NCI-H1436 treated with DMSO at 0.1 percent for 48 hours (cell line): ENCODE results near the gene THAP4.

Source experiments
- DNase-seq: peaks from one replicate; lab custom pipeline; 2025; lab: John Stamatoyannopoulos, UW

THAP4 gene

DNA sequence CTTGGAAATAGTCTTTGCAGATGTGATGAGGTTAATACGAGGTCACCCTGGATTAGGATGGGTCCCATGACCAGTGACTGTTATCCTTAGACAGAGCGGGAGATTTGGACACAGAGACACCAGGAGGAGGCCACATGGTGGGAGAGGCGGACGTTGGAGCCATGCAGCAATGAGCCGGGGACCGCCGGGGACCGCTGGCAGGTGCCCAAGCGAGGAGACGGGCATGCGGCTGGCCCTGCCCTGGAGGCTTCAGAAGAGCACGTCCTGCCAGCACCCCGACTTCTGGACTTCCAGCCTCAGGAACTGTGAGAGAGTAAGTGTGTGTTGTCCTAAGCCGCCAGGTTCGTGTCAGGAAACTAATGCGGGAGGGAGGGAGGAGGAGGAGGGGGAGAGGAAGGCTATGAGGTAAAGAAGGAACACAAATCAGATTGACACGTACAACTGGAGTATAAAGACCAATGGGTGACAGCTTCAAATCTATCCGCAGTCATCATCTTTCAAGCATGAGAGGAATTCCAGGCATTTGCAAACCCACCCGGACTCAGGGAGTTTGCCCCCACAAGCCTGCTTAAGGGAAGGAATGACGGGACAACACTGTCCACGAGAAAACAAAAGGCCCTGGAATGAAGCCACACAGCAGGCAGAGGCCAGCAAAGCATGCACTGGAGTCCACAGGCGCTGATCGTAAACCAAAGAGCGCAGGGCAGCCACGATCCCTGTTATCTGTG, 90.0 kb downstream of the THAP4 start:
- no peak for DNase-seq

DNA sequence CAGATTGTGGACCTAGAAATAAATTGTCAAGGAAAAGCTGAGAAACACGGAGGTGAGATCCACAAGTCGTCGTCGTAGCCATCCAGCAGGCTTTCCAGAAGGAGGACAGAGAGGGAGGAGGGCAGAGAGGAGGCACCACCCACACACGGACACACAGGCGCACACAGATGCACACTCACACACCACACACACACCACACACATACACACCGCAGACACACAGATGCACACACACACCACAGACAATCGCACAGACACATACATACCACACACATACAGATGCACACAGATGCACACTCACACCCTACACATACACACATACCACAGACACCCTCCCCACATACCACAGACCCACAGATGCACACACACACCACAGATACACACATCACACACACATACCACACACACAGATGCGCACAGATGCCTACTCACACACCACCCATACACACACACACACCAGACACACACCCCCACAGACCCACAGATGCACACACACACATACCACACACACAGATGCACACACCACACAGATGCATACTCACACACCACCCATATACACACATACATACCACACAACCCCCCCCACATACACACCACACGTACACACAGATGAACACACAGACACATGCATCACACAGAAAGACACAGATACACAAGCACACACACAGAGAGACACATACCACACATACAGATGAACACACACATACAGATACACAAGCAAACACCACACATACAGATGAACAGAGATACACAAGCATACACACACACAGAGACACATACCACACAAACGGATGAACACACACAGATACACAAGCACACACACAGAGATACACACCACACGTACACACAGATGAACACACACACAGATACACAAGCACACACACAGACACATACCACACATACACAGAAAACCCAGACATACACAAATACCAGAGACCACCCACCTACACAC, 91.2 kb downstream of the THAP4 start:
- DNase-seq: no peak

- DNase-seq: no peak
These were observed 91.9 kb downstream of the THAP4 start for GRCh38 chr2:241545106-241545505.

GRCh38 chr2:241542278-241542605, 94.7 kb downstream of the THAP4 start:
- DNase-seq: no peak

- no peak for DNase-seq
These were observed 95.2 kb downstream of the THAP4 start for GRCh38 chr2:241541564-241542277.

DNA sequence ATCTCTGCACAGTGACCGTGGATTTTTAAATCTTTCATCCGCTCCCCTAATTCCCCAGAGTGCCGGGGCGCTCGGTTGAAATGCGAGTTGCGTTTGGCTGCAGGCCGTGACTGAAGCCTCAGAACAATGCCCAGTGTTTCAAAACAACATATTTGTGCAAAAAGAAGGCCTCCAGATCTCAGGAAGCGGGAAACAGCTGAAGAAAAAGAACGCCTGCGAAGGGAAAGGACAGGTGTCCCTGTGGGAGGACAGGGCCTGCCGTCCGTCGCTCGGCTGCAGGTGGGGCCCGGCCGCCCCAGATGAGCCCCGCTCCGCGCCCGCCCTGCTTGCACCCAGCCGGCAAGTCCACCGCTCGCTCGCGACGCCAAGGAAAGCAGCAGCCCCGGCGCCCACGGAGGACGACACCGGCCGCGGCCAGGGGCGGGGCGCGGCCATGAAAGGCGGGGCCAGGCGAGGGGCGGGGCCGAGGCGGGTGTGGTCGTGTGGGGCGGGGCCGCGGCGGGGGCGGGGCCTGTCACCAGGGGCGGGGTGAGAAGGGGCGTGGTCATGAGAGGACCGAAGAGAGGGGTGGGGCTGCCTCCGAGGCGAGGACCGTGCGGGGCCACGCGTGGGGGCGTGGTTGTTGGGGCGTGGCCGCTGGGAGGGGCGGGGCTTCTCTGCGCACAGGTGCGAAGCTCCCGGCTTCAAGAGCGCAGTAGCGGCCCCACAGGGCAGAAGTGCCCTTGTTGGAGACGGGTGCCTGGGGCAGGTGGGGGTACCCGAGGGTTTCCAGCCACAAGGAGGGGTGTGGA, 96.0 kb downstream of the THAP4 start:
- no peak for DNase-seq

- no peak for DNase-seq
These were observed 96.6 kb downstream of the THAP4 start for GRCh38 chr2:241540401-241540770.

- no peak for DNase-seq
These were observed 97.2 kb downstream of the THAP4 start for GRCh38 chr2:241539616-241540374.

DNA sequence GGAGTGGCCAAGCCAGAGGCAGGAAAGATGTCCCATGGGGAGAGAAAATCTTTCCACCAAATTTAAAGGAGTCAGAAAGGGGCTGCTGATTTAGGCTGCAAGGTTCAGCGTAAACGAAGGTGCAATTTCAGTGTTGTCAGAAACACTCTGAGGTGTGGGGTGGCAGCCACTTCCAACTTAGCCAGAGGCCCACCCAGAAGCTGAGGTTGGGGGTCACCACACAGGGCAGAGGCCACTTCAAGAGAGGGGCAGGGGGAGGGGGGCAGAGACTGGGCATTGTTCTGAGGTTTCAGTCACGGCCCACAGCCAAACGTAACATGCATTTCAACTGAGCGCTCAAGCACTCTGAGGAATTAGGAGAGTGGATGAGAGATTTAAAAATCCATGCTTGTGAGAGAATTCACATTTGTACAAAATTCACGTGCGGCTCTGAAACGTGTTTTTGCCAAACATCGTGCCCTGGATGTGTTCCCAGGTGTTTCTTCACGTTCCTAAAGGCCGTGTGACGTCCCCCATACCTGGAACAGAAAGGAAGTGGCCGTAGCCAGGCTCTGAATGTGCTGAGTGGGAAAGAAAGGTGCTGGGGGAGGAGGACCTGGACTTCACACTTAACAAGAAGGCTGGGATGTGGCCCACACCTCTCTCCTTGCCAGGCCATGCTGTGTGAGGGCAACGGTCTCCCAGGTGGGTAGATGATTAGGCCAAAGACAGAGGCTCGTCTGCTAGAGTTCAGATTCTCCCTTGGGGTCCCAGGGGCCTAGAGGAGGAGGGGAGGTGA, 97.9 kb downstream of the THAP4 start:
- no peak for DNase-seq

DNA sequence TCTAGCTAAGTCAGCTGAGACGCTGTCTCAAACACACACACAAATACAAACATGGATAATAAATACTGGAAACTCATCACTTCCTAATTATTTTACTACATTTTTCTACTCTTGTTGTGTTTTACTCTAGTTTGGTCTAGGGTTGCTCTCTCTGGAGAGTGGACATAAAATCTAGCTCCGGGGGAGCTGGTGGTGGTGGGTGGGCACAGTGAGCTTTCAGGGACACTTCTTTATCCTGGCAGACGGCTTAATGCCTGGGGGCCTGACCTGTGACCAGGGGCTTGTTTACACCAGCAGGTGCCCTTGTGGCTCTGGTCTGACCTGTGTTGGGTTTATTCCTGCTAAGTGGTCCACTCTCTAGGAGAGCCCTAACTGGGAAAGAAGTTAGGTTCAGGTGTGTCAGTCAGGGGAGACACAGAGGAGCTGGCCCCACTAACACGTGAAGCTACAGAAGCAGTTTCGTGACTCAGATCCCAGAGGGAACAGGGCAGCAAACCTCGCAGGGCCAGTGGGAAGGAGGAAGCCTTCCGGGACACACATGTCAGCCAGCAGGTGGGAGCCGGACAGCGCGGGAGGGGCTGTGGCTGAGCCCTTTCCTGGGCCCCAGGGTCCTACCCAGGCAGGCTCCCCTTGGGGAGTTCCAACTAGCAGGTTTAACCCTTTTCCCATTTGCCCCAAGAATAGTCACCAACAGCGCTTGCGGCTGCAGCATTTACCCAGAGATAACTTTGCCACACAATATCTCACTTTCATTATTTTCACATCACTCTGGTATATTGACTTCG, 100.9 kb downstream of the THAP4 start:
- no peak for DNase-seq

DNA sequence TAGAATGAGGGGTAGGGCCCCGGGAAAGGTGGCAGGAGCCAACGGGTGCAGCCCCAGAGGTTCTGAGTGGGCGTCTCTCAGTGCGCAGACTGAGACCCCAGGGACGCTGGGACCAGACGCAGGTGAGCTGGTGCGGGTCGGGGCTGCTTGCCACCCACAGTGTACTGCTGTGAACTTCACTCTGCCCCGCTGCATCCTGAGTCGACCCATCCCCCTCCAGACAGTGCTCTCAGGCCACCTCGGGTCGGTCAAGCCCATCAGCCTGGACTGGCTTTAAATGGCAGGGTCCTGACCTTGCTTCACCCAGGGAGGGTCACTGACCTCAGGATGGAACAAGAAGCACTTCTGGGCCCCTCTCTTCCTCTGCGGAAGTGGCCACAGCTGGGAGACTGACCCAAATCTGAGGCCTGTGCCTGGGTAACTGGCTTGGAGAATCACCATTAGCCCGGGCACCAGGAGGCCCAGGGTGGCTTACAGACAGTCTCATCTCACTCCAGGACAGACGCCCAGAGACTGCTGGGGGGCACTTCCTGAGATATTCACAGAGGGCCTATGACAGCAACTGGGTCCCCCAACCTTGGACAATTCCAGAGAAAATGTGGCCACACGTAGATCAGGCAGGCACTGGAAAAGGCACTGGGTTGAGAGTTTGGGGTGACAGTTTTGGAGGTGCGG, 102.1 kb downstream of the THAP4 start:
- DNase-seq: no peak
